CD4-positive, alpha-beta memory T cell (primary cell): ENCODE results near the gene KCNAB3. TPM values are rescaled to one million over a fixed set of nuclear protein-coding genes. Genes with fewer than 3 reads are reported as not detected.

Experiments
- CTCF ChIA-PET: fragments of 350-600 bp; sonication (Branson Sonifier 250); formaldehyde crosslinking; loops from one replicate; lab custom pipeline; 2021; ENCODE audit warnings: inconsistent platforms; ENCODE audit not compliant: partially characterized antibody; lab: Charles Lee
- POLR2A ChIA-PET: fragments of 350-600 bp; sonication (Branson Sonifier 250); formaldehyde crosslinking; loops from one replicate; lab custom pipeline; 2021; ENCODE audit not compliant: partially characterized antibody; lab: Charles Lee
- DNase-seq, 5 donors: peaks; one replicate each; pipeline versions ENCODE4 v3.0.0 to v3.0.0-alpha.2; 2020 to 2022; ENCODE audit warnings: mixed read lengths in 1 of 5
- H3K27ac ChIP-seq: one replicate; pipeline ENCODE4 v1.7.0; 2013; ENCODE audit warnings: low read depth, low read length
- H3K27me3 ChIP-seq: 2 replicates; pipeline ENCODE4 v1.7.0; 2013; ENCODE audit warnings: mild to moderate bottlenecking, low read length, moderate library complexity; ENCODE audit not compliant: insufficient read depth
- H3K36me3 ChIP-seq: 2 replicates; pipeline ENCODE4 v1.7.0; 2013; ENCODE audit warnings: mild to moderate bottlenecking, low read length, moderate library complexity; ENCODE audit not compliant: insufficient read depth
- H3K4me1 ChIP-seq: 2 replicates; pipeline ENCODE4 v1.7.0; 2013; ENCODE audit warnings: mild to moderate bottlenecking, low read length, moderate library complexity; ENCODE audit not compliant: insufficient read depth
- H3K4me3 ChIP-seq, 2 donors: one replicate each; pipeline ENCODE4 v1.7.0; 2013; ENCODE audit warnings: low read length in 2 of 2, mild to moderate bottlenecking in 1 of 2
- H3K9me3 ChIP-seq, 2 donors: one replicate each; pipeline ENCODE4 v1.7.0; 2013; ENCODE audit warnings: low read length in 2 of 2, control low read depth in 1 of 2; ENCODE audit not compliant: control insufficient read depth in 1 of 2
- H3K27ac Mint-ChIP-seq, 7 donors: one replicate each; pipeline ENCODE4 v1.8.0; 2020 to 2021; ENCODE audit warnings: mixed read lengths in 7 of 7, mild to moderate bottlenecking in 6 of 7, inconsistent platforms in 3 of 7, moderate library complexity in 3 of 7
- H3K27me3 Mint-ChIP-seq, 2 donors: one replicate each; pipeline ENCODE4 v1.8.0; 2020 to 2021; ENCODE audit warnings: mixed read lengths in 2 of 2
- H3K36me3 Mint-ChIP-seq, 2 donors: one replicate each; pipeline ENCODE4 v1.8.0; 2020 to 2021; ENCODE audit warnings: mixed read lengths in 2 of 2, inconsistent platforms in 1 of 2, mild to moderate bottlenecking in 1 of 2
- H3K4me1 Mint-ChIP-seq, 4 donors: one replicate each; pipeline ENCODE4 v1.8.0; 2020 to 2021; ENCODE audit warnings: mixed read lengths in 4 of 4, mild to moderate bottlenecking in 1 of 4
- H3K4me3 Mint-ChIP-seq, 8 donors: one replicate each; pipeline ENCODE4 v1.8.0; 2020 to 2021; ENCODE audit warnings: mixed read lengths in 8 of 8, mild to moderate bottlenecking in 7 of 8, moderate library complexity in 6 of 8, inconsistent platforms in 3 of 8
- H3K9me3 Mint-ChIP-seq, 8 donors: one replicate each; pipeline ENCODE4 v1.8.0; 2020 to 2021; ENCODE audit warnings: mixed read lengths in 8 of 8, mild to moderate bottlenecking in 5 of 8, inconsistent platforms in 3 of 8, moderate library complexity in 1 of 8
- intact Hi-C: fragments of 100-400 bp; cut with micrococcal nuclease; formaldehyde crosslinking; loops from one replicate; pipeline ENCODE4 v1.15.1; 2023
- polyA plus RNA-seq, 2 donors: library from polyadenylated mRNA; unstranded; fragments of 300-500 nt; fragmentation: Illumina TruSeq; gene quantifications; one replicate each; pipeline ENCODE4 v1.2.3, GENCODE V29; 2021
- total RNA-seq, 2 experiments: library from RNA; stranded (reverse); gene quantifications; one replicate each; pipeline ENCODE4 v1.2.3, GENCODE V29; 2021

KCNAB3 gene
- total RNA-seq (10 to 100 TPM; 13.4 to 14.4 TPM), polyA plus RNA-seq (under 1 TPM in 1 of 2 donors, not detected in 1; 0.53 TPM)

DNA sequence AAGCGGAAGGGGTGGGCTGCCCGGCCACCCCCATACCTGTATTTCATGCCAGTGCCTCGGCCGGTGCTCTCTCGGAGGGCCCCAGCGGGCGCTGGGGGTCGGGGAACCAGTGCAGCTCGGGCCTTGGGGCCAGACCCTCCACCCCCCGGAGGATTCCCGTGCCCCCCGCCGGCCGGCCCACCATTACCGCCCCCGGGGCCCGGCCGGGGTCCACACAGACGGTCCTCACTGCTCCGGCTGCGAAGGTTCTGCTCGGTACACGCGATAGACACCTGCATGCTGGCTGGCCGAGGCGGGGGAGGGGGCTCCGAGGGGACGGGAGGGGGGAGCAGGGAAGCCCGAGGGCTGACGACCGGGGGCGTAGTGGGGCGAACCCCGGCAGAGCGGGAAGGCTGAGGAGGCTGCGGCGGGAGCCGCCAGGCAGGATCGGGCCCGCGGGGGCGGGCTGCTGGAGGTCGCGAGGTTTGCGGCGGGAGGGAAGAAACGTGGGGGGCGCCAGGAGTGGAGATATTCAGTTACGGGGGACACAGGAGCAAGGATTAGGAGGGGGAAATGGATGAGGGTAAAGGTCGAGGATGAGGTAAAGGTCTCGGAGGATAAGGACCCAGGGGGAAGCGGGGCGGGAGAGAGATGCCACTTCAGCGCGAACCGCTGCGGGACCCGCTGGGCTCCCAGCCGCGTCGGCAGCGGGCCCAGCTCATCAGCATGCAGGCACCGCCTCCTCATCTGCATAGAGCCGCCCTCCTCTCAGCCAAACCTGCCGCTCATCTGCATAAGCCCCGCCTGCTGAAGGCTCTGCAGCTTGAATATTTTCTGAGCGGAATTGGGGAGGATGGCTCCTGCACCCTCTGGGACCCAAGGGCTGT lies at the start of gene KCNAB3:
Gene KCNAB3 (minus strand): TSS at position 699 of the 866 bp plus-strand sequence. CDS start 421 bp downstream, at position 278.
- Histone ChIP-seq H3K4me3 (no peak within 1 kb of the TSS), H3K27ac (peak within 1 kb of the TSS; percentile 85)
- peak within 1 kb of the TSS; percentile 37 to 100 (median 98) for H3K27ac Mint-ChIP-seq

DNA sequence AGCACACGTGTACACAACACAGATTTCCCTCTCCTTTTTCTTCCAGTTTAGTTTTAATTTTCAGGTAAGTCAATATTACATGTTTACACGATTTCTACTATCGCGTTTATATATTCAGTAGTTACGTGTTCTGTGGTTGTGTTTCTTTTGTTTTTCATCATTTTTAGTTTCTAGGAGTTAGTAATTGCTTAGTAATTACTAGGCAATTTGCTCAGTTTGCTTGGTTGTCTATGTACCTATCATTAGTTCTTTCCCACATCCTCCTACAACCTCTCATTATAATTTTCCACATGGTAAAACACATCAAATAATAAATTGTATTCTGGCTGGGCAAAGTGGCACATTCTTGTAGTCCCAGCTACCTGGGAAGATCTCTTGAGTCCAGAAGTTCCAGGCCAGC lies 48.1 kb upstream of the KCNAB3 start:
- Histone ChIP-seq H3K4me3 (no peak overlapping the region), H3K4me1 (no peaks in the 10 kb centered on the region), H3K27ac (no peak overlapping the region), H3K27me3 (no peaks in the 10 kb centered on the region), H3K9me3 (peaks cover 3 to 14% of the 10 kb centered on the region in 2 donors), H3K36me3 (no peaks in the 10 kb centered on the region)
- Mint-ChIP-seq H3K27ac (peak overlapping the region in 1 of 7 donors; percentile 22), H3K9me3 (peaks cover 0 to 39% (median 26%) of the 10 kb centered on the region in 8 donors), H3K4me1 (no peaks in the 10 kb centered on the region), H3K36me3 (peaks cover 5 to 8% of the 10 kb centered on the region in 2 donors), H3K4me3 (no peak overlapping the region), H3K27me3 (peaks cover 15 to 18% of the 10 kb centered on the region in 2 donors)
- POLR2A ChIA-PET: no interaction called here
- CTCF ChIA-PET: interaction anchor here (5.5 kb wide), 1 partner anchor 12 kb away, joined by 25 read pairs; no protein-coding TSS in a partner anchor
- DNase-seq: no peak
- intact Hi-C loops: no loop called here

More for the DNA sequence above, at the start of gene KCNAB3:
- Histone ChIP-seq H3K9me3 (no peaks in the 10 kb centered on the region), H3K36me3 (no peaks in the 10 kb centered on the region), H3K4me1 (peaks cover 33% of the 10 kb centered on the region), H3K27me3 (no peaks in the 10 kb centered on the region)
- H3K27me3 Mint-ChIP-seq: no peaks in the 10 kb centered on the region
- ChIA-PET CTCF (interaction anchor here (2.0 to 8.0 kb wide), 2 partner anchors 13 to 59 kb away, joined by 8 to 83 read pairs; partner anchors contain the start of gene RNF227), POLR2A (interaction anchor here (1.1 to 7.0 kb wide), 4 partner anchors 8 to 73 kb away, joined by 4 to 116 read pairs (median 8); partner anchors contain the start of genes CYB5D1, NAA38 and RNF227)
- H3K4me3 Mint-ChIP-seq: peak within 1 kb of the TSS; percentile 94 to 100 (median 98)
- peaks cover 30 to 54% (median 41%) of the 10 kb centered on the region in 4 donors for H3K4me1 Mint-ChIP-seq
- H3K9me3 Mint-ChIP-seq: no peaks in the 10 kb centered on the region
- intact Hi-C loops: loop anchor here (5.0 kb wide), 3 partner anchors 38 to 358 kb away; partner anchors contain the start of gene RANGRF
- H3K36me3 Mint-ChIP-seq: peaks cover 5 to 19% of the 10 kb centered on the region in 2 donors
- DNase-seq: peak; percentile 57 to 75 (median 73)

DNA sequence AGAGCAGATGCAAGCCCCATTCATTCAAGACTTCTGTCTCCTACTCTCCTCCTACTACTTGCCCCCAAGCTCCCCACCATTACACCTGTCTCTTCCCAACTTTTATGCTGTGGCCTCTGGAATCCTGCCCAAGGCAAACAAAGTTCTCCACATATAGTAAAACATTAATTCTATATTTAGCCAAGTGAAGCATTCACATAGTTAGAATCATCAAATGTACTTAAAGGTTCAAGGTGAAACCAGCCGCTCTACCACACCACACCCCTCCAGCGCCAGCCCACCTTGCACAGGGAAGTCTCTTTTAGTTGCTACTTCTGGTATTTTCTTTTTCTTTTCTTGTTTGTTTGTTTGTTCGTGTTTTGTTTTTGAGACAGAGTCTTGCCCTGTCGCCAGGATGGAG lies 47.4 kb upstream of the KCNAB3 start:
- no peaks in the 10 kb centered on the region for H3K27me3 ChIP-seq
- Mint-ChIP-seq H3K36me3 (peaks cover 5 to 8% of the 10 kb centered on the region in 2 donors), H3K4me1 (no peaks in the 10 kb centered on the region), H3K9me3 (peaks cover 0 to 39% (median 26%) of the 10 kb centered on the region in 8 donors), H3K4me3 (no peak overlapping the region), H3K27me3 (peaks cover 10% of the 10 kb centered on the region in 2 donors), H3K27ac (no peak overlapping the region)
- H3K4me1 ChIP-seq: no peaks in the 10 kb centered on the region
- H3K36me3 ChIP-seq: no peaks in the 10 kb centered on the region
- DNase-seq: no peak
- no peak overlapping the region for H3K27ac ChIP-seq
- H3K9me3 ChIP-seq: peaks cover 3 to 14% of the 10 kb centered on the region in 2 donors
- CTCF ChIA-PET: interaction anchor here (5.5 kb wide), 1 partner anchor 13 kb away, joined by 25 read pairs; no protein-coding TSS in a partner anchor
- intact Hi-C loops: no loop called here
- H3K4me3 ChIP-seq: no peak overlapping the region
- POLR2A ChIA-PET: no interaction called here

DNA sequence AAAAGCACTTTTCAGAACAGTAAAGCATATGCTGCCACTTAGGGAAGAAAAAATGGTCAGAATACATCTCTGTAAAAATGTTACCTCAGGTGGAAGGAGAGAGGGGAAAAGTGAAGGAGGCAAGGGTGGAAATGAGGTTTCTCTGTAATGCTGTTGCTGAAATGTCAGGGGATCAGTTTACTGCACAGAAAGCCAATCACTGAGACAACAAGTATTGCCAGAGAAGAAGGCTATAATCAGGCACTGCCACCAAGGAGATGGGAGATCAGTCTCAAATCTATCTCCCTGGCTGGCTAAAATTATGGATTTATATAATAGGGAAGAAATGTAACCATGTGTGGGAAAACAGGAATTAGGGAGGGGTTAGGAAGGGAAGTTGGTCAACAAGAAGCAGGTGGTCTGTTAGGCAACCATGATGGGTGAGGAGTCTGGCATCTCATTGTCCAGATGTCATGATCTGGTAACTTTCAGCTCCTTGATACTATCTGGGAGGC lies 45.0 kb upstream of the KCNAB3 start:
- Histone ChIP-seq H3K27me3 (no peaks in the 10 kb centered on the region), H3K9me3 (peaks cover 3 to 14% of the 10 kb centered on the region in 2 donors), H3K4me3 (no peak overlapping the region), H3K4me1 (no peaks in the 10 kb centered on the region), H3K36me3 (no peaks in the 10 kb centered on the region), H3K27ac (no peak overlapping the region)
- Mint-ChIP-seq H3K9me3 (peaks cover 0 to 40% (median 27%) of the 10 kb centered on the region in 8 donors), H3K27ac (no peak overlapping the region), H3K4me3 (no peak overlapping the region), H3K4me1 (no peaks in the 10 kb centered on the region), H3K27me3 (peaks cover 7 to 16% of the 10 kb centered on the region in 2 donors), H3K36me3 (peaks cover 6 to 8% of the 10 kb centered on the region in 2 donors)
- no peak for DNase-seq
- ChIA-PET CTCF (interaction anchor here (1.5 kb wide), 1 partner anchor 62 kb away, joined by 3 read pairs; no protein-coding TSS in a partner anchor), POLR2A (interaction anchor here (1.1 kb wide), 1 partner anchor 30 kb away, joined by 4 read pairs; no protein-coding TSS in a partner anchor)
- intact Hi-C loops: no loop called here

DNA sequence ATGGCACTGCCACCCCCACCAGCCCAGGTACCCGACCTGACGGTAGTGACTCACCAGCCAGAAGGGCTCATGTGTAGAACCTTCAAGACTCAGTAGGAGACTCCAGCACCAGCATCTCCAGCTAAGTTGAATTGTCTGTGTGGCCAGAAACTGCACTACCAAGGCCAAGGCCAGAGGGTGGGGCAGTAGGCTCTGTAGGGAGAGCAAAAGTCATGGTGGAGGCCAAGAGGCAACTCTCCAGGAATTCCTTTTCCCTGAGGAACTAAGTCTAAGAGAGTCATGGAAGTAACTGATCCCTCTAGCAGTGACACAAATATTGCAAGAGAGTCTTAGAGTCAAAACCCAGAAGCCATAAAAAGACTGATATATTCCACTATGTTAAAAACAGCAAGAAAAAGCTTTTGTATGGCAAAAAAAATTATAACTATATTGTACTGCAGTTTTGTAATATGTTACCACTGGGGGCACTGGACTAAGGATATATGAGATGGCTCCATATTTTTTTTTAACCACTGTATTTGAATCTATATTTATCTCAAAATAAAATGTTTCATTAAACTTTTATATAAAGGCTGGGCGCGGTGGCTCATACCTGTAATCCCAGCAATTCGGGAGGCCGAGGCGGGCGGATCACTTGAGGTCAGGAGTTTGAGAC lies 42.6 kb upstream of the KCNAB3 start:
- Mint-ChIP-seq H3K27ac (no peak overlapping the region), H3K9me3 (peaks cover 0 to 37% (median 27%) of the 10 kb centered on the region in 8 donors), H3K27me3 (peaks cover 3 to 12% of the 10 kb centered on the region in 2 donors), H3K4me1 (no peaks in the 10 kb centered on the region), H3K36me3 (peaks cover 6 to 8% of the 10 kb centered on the region in 2 donors), H3K4me3 (no peak overlapping the region)
- ChIA-PET POLR2A (no interaction called here), CTCF (interaction anchor here (0.6 to 1.0 kb wide), 2 partner anchors 8 to 108 kb away, joined by 3 read pairs; no protein-coding TSS in a partner anchor)
- Histone ChIP-seq H3K27ac (no peak overlapping the region), H3K9me3 (peaks cover 3 to 14% of the 10 kb centered on the region in 2 donors), H3K4me1 (no peaks in the 10 kb centered on the region), H3K36me3 (no peaks in the 10 kb centered on the region), H3K27me3 (no peaks in the 10 kb centered on the region), H3K4me3 (no peak overlapping the region)
- DNase-seq: no peak
- intact Hi-C loops: no loop called here

DNA sequence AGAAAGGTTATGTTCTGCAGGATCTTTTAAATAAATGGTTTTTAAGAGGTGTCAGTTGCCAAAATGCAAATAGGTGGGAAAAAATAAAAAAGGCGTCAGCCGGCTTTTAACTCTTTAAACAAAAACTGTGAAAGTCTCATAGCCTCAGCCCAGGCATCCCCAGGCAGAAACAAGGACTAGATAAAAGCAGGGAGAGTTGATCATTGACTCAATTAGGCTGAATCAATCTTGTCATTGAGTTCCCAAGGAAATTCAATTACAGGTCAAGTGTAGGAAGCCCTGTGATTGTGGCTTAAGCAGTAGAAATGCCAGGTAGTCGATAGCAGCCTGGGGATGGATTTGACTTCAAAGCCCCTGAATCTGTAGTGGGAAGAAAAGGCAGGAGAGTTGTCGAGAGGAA lies 42.0 kb upstream of the KCNAB3 start:
- H3K4me1 ChIP-seq: no peaks in the 10 kb centered on the region
- Mint-ChIP-seq H3K4me1 (no peaks in the 10 kb centered on the region), H3K36me3 (peaks cover 6 to 8% of the 10 kb centered on the region in 2 donors), H3K9me3 (peaks cover 0 to 33% (median 23%) of the 10 kb centered on the region in 8 donors), H3K27me3 (peaks cover 0 to 12% of the 10 kb centered on the region in 2 donors), H3K27ac (no peak overlapping the region), H3K4me3 (no peak overlapping the region)
- peaks cover 3 to 14% of the 10 kb centered on the region in 2 donors for H3K9me3 ChIP-seq
- H3K27ac ChIP-seq: no peak overlapping the region
- intact Hi-C loops: no loop called here
- POLR2A ChIA-PET: no interaction called here
- no peaks in the 10 kb centered on the region for H3K36me3 ChIP-seq
- CTCF ChIA-PET: interaction anchor here (0.7 to 1.4 kb wide), 2 partner anchors 18 to 26 kb away, joined by 3 to 5 read pairs; no protein-coding TSS in a partner anchor
- DNase-seq: no peak
- H3K27me3 ChIP-seq: no peaks in the 10 kb centered on the region
- no peak overlapping the region for H3K4me3 ChIP-seq
